Ovary (tissue), 3 donors: ENCODE measurements around the gene PRDM16.

Source experiments
- EP300 ChIP-seq: sonication (generic); formaldehyde crosslinking; IDR thresholded peaks from one replicate; pipeline ENCODE4 v1.6.1; 2017; ENCODE audit warnings: antibody characterized with exemption
- POLR2A ChIP-seq: fragments of 450-650 bp; IDR thresholded peaks from one replicate; pipeline ENCODE4 v1.6.1; 2017; ENCODE audit warnings: antibody characterized with exemption, mild to moderate bottlenecking, moderate library complexity
- TF ChIP-seq, protein P1 (sequence below), 3 donors: fragments of 450-650 bp in 2 of 3; fragments of 200-600 bp in 1 of 3; IDR thresholded peaks; one replicate each; pipeline versions ENCODE4 v1.5.1 to v1.8.0; 2016 to 2022; ENCODE audit warnings: antibody characterized with exemption in 3 of 3, mild to moderate bottlenecking in 1 of 3
- donor health status: DM: no; HTN: no; CAD: no.

DNA sequence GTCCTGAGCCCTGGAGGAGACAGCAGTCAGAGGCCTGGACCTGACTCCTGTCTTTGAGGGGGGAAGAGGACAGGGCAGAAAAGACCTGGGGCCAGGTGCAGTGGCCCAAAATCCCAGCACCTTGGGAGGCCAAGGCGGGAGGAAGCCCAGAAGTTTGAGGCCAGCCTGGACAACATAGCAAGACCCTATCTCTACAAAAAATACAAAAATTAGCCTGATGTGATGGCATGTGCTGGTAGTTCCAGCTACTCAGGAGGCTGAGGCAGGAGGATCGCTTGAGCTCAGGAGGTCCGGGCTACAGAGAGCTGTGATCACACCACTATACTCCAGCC lies 280.9 kb downstream of the PRDM16 start:
- TF ChIP-seq POLR2A (no peak), EP300 (no peak)
- TF ChIP-seq, protein P1, sequence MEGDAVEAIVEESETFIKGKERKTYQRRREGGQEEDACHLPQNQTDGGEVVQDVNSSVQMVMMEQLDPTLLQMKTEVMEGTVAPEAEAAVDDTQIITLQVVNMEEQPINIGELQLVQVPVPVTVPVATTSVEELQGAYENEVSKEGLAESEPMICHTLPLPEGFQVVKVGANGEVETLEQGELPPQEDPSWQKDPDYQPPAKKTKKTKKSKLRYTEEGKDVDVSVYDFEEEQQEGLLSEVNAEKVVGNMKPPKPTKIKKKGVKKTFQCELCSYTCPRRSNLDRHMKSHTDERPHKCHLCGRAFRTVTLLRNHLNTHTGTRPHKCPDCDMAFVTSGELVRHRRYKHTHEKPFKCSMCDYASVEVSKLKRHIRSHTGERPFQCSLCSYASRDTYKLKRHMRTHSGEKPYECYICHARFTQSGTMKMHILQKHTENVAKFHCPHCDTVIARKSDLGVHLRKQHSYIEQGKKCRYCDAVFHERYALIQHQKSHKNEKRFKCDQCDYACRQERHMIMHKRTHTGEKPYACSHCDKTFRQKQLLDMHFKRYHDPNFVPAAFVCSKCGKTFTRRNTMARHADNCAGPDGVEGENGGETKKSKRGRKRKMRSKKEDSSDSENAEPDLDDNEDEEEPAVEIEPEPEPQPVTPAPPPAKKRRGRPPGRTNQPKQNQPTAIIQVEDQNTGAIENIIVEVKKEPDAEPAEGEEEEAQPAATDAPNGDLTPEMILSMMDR (IDR thresholded peaks at IDR 0.05) = no peak
